Fibroblast of mammary gland (primary cell): ENCODE data around the gene SLC35F3.

Experiments
- DNase-seq: peaks from one replicate; pipeline ENCODE4 v3.0.0-alpha.2; 2010; ENCODE audit warnings: low read depth
- H3K4me3 ChIP-seq: 2 replicates; pipeline ENCODE4 v1.5.1; 2011; ENCODE audit warnings: low read depth, mild to moderate bottlenecking, low read length, moderate library complexity; ENCODE audit not compliant: control insufficient read depth
- TF ChIP-seq, protein P1 (sequence below): conservative IDR thresholded peaks from 2 replicates; pipeline ENCODE4 v1.5.1; 2011; ENCODE audit warnings: low read depth, low read length, inconsistent platforms; ENCODE audit not compliant: control insufficient read depth, insufficient read depth

SLC35F3 gene

DNA sequence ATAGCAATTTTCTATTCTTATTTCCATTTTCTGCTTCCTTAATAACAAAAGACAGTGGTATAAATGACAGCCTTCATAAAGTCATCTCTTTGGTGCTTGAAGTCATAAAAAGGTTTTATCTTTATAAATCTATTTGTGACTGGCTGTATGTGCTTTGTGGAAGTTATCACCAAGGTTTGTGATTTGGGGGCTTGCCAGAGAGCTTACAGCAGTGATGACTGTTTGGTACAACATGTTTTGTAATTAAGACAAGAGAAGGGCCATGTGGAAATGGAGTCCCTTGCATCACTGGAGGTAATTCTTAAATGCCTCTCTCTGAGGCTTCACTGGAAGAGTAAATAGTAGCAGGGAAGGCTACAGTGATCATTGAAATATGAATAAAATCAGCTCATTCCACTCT lies 2.7 kb downstream of the SLC35F3 start:
- TF ChIP-seq, protein P1, sequence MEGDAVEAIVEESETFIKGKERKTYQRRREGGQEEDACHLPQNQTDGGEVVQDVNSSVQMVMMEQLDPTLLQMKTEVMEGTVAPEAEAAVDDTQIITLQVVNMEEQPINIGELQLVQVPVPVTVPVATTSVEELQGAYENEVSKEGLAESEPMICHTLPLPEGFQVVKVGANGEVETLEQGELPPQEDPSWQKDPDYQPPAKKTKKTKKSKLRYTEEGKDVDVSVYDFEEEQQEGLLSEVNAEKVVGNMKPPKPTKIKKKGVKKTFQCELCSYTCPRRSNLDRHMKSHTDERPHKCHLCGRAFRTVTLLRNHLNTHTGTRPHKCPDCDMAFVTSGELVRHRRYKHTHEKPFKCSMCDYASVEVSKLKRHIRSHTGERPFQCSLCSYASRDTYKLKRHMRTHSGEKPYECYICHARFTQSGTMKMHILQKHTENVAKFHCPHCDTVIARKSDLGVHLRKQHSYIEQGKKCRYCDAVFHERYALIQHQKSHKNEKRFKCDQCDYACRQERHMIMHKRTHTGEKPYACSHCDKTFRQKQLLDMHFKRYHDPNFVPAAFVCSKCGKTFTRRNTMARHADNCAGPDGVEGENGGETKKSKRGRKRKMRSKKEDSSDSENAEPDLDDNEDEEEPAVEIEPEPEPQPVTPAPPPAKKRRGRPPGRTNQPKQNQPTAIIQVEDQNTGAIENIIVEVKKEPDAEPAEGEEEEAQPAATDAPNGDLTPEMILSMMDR: no peak
- DNase-seq: no peak
- H3K4me3 ChIP-seq: no peak overlapping the region

DNA sequence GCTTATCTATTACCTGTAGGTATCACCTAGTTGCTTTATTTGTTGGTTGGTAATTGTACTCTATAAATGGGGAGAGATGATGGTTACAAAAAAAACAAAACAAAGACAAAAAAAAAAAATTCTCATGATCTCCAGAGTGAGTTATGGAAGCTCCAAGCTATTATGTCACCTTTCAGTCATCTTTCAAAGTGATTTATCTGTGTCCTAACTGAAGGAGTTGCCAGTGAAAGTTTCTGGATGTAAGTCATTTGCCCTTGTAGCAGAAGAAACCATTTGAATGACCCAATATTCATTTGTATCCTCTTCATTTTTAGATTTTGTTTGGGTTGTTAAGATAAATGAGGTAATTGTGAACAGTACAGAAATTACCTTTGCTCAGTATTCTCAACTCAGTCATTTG lies 3.6 kb downstream of the SLC35F3 start:
- TF ChIP-seq, protein P1: no peak
- no peak overlapping the region for H3K4me3 ChIP-seq
- no peak for DNase-seq

DNA sequence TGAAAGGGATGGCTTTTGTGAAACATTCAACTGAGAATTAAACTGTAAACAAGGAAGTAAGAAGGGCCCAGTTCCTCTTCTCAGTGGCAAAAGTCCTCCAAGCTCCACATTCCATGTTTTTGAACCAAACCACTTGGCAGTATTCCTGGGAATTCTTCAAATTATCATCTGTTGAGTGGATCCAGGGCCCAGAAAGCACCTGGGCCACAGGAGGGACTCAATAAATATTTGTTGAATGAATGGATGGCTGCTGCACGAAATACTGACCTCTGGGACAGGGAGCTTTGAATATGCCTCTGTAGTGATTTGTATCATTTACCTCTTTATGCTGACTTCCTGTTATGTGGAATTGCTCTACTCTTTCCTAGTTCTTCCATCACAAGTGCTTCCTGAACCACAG lies 4.7 kb downstream of the SLC35F3 start:
- TF ChIP-seq, protein P1: no peak
- H3K4me3 ChIP-seq: no peak overlapping the region
- DNase-seq: no peak

DNA sequence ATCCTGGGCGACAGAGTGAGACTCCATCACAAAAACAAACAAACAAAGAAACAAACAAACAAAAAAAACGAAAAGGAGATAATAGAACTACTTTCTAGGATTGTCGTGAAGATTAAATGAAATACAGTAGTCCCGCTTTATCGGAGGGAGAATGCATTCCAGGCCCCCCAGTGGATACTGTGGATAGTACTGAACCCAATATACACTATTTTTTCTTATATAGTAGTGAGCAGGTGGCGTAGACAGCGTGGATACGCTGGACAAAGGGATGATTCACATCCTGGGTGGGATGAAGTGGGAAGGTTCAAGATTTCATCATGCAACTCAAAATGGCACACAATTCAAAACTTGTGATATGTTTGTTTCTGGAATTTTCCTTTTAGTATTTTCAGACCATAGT lies 8.0 kb downstream of the SLC35F3 start:
- H3K4me3 ChIP-seq: no peak overlapping the region
- DNase-seq: no peak
- TF ChIP-seq, protein P1: no peak

DNA sequence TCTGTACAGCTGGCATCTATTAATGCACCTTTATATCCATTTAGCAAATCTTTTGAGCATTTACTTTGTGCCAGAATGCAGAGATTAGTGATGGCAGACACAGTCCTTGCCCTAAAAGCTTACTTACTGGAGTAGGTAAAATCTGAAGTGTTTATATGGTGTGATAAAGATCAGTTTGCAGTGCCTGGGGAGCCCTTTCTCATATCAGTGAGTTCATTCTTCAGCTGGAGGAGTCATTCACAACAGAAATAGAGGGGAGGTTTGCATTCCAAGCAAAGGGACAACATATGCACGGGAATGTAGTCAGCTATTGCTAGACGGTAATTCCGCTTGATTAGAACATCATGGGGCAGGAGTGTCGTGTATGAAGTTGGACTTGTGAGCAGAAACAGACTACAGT lies 8.4 kb downstream of the SLC35F3 start:
- TF ChIP-seq, protein P1: no peak
- no peak for DNase-seq
- no peak overlapping the region for H3K4me3 ChIP-seq

DNA sequence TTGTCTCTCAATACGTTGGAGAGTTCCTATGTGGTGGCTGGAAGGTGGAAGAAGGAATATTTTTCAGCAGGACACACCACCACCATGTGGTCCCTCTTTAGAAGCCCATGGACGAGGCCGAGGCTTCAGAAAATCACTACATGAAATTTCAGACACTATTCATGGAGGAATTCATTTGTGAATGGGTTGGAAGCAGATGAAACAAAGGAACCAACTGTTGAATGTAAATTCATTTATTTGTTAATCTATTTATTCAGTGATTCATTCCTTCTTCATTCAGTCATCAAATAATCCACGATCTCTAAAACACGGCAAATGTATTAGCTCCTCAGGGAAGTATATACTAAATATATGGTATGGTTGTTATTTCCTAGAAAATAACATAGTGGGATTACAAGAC lies 12.2 kb downstream of the SLC35F3 start:
- no peak overlapping the region for H3K4me3 ChIP-seq
- no peak for DNase-seq
- TF ChIP-seq, protein P1: no peak

DNA sequence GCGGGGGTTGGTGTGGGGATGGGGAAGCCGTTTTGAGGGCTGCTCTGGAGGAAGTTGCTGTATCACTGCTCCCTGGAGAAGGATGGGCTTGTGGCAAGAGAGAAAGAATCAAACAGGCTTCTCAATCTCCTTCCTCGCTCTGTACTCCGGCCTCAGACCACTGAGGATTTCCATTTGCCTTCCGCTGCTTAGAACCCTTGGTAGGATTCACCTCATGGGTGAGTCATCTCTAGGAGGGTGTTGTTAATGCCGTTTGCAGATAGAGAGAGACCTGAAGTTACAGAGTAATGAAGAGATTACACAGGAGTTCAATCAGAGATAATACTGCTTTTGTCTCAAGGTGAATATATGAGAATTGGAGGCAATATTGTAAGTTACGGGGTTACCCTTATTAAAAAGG lies 15.3 kb downstream of the SLC35F3 start:
- H3K4me3 ChIP-seq: no peak overlapping the region
- TF ChIP-seq, protein P1: no peak

More for the DNA sequence above, 15.3 kb downstream of the SLC35F3 start:
- no peak for DNase-seq
